Neural cell (in vitro differentiated cells): Measurements from ENCODE around the gene TMTC3. TPM values are rescaled to one million over a fixed set of nuclear protein-coding genes. Genes with fewer than 3 reads are reported as not detected.

Source experiments
- H2AFZ ChIP-seq: fragments of 200-600, 300-800 bp; sonication (generic), shearing (Covaris generic); 2 replicates; pipeline ENCODE4 v1.6.0; 2014; ENCODE audit warnings: low read depth, mild to moderate bottlenecking, antibody characterized with exemption, low read length, moderate library complexity
- H3F3A ChIP-seq: fragments of 200-600 bp; shearing (Covaris generic); 2 replicates; pipeline ENCODE4 v1.6.1; 2016; ENCODE audit warnings: mild to moderate bottlenecking, moderate library complexity, mixed read lengths, antibody characterized with exemption, low read length; ENCODE audit not compliant: insufficient read depth, poor library complexity, severe bottlenecking
- H3K27ac ChIP-seq: fragments of 200-600, 300-800 bp; sonication (generic), shearing (Covaris generic); 2 replicates; pipeline ENCODE4 v1.5.1; 2014; ENCODE audit warnings: mild to moderate bottlenecking, low read length, moderate library complexity
- H3K27me3 ChIP-seq: fragments of 300-800, 200-600 bp; sonication (generic), shearing (Covaris generic); 2 replicates; pipeline ENCODE4 v1.6.0; 2014; ENCODE audit warnings: mild to moderate bottlenecking, low read depth, low read length, moderate library complexity; ENCODE audit not compliant: insufficient read depth
- H3K36me3 ChIP-seq: fragments of 300-800, 200-600 bp; sonication (generic), shearing (Covaris generic); 2 replicates; pipeline ENCODE4 v1.5.1; 2014; ENCODE audit warnings: mild to moderate bottlenecking, antibody characterized with exemption, low read length, moderate library complexity; ENCODE audit not compliant: insufficient read depth
- H3K4me2 ChIP-seq: fragments of 300-800, 200-600 bp; sonication (generic), shearing (Covaris generic); 2 replicates; pipeline ENCODE4 v1.6.0; 2014; ENCODE audit warnings: mild to moderate bottlenecking, low read length
- H3K4me3 ChIP-seq: fragments of 300-800, 200-600 bp; sonication (generic), shearing (Covaris generic); 2 replicates; pipeline ENCODE4 v1.5.1; 2014; ENCODE audit warnings: mild to moderate bottlenecking, low read length, moderate library complexity
- H3K79me2 ChIP-seq: fragments of 200-600 bp; shearing (Covaris generic); replicated peaks from 2 replicates; pipeline ENCODE4 v1.6.0; 2014; ENCODE audit warnings: mild to moderate bottlenecking, low read length, moderate library complexity; ENCODE audit not compliant: insufficient read depth
- H3K9ac ChIP-seq: fragments of 300-800, 200-600 bp; sonication (generic), shearing (Covaris generic); 2 replicates; pipeline ENCODE4 v1.6.1; 2016; ENCODE audit warnings: mild to moderate bottlenecking, low read length, mixed read lengths
- H3K9me2 ChIP-seq: fragments of 200-600 bp; shearing (Covaris generic); 2 replicates; pipeline ENCODE4 v1.6.1; 2016; ENCODE audit warnings: mild to moderate bottlenecking, low read length, mixed read lengths; ENCODE audit not compliant: insufficient read depth
- H3K9me3 ChIP-seq: fragments of 200-600, 300-800 bp; sonication (generic), shearing (Covaris generic); 2 replicates; pipeline ENCODE4 v1.6.1; 2016; ENCODE audit warnings: mild to moderate bottlenecking, mixed run types, low read length, moderate library complexity, mixed read lengths
- H4K20me1 ChIP-seq: fragments of 200-600 bp; shearing (Covaris generic); 2 replicates; pipeline ENCODE4 v1.6.1; 2016; ENCODE audit warnings: mild to moderate bottlenecking, mixed run types; ENCODE audit not compliant: insufficient read depth
- CTCF ChIP-seq: fragments of 450-650 bp; IDR thresholded peaks from 2 replicates; pipeline ENCODE4 v1.5.1; 2014; ENCODE audit warnings: antibody characterized with exemption, mild to moderate bottlenecking, moderate library complexity; ENCODE audit not compliant: poor library complexity, severe bottlenecking
- EP300 ChIP-seq: fragments of 450-650 bp; conservative IDR thresholded peaks from 2 replicates; pipeline ENCODE4 v1.6.1; 2014; ENCODE audit warnings: antibody characterized with exemption, mild to moderate bottlenecking, moderate library complexity; ENCODE audit not compliant: poor library complexity, severe bottlenecking
- EZH2 ChIP-seq: fragments of 200-600, 300-800 bp; shearing (Covaris generic), sonication (generic); IDR thresholded peaks from 2 replicates; pipeline ENCODE4 v1.6.1; 2014; ENCODE audit warnings: antibody characterized with exemption, low read length, borderline replicate concordance, mild to moderate bottlenecking; ENCODE audit not compliant: insufficient read depth, poor library complexity, severe bottlenecking
- MXI1 ChIP-seq: fragments of 450-650 bp; conservative IDR thresholded peaks from 2 replicates; pipeline ENCODE4 v1.6.1; 2014; ENCODE audit warnings: antibody characterized with exemption, mild to moderate bottlenecking; ENCODE audit not compliant: poor library complexity, severe bottlenecking
- POLR2AphosphoS5 ChIP-seq: IDR thresholded peaks from 2 replicates; pipeline ENCODE4 v1.6.1; 2012
- RAD21 ChIP-seq: fragments of 450-650 bp; conservative IDR thresholded peaks from 2 replicates; pipeline ENCODE4 v1.6.1; 2014; ENCODE audit warnings: antibody characterized with exemption, mild to moderate bottlenecking, moderate library complexity
- REST ChIP-seq: IDR thresholded peaks from 2 replicates; pipeline ENCODE4 v1.6.1; 2012; ENCODE audit warnings: borderline replicate concordance
- SMC3 ChIP-seq: fragments of 450-650 bp; conservative IDR thresholded peaks from 2 replicates; pipeline ENCODE4 v1.6.1; 2014; ENCODE audit warnings: antibody characterized with exemption, mild to moderate bottlenecking, moderate library complexity; ENCODE audit not compliant: poor library complexity
- TAF1 ChIP-seq: IDR thresholded peaks from 2 replicates; pipeline ENCODE4 v1.6.1; 2012; ENCODE audit warnings: low read depth
- polyA plus RNA-seq: library from polyadenylated mRNA; depleted of rRNA; stranded (reverse); fragments of >200 nt; gene quantifications from 2 replicates; pipeline ENCODE4 v1.2.3, GENCODE V29; 2014

TMTC3 gene
- polyA plus RNA-seq, 1 donor from 2014 or later: 17.2 TPM

DNA sequence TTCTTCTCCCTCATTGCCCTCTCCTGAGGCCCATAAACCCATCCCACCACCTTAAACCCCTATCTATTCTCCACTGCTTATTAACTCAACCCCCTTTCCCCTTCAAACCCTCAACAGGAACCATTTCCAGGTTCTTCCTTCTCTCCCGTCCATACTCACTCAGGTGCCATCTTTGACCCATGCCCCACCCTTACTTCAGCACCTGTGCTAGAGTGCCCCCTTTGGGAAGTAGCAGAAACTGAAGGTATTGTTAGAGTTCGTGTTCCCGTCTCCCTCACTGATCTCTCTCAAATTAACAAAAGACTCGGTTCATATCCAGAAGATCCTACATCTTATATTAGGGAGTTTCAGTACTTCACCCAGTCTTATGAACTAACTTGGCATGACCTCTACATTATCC, 86.6 kb downstream of the TMTC3 start:
- Histone ChIP-seq H3F3A (no peaks in the 10 kb centered on the region), H3K9me3 (no peaks in the 10 kb centered on the region), H3K27me3 (no peaks in the 10 kb centered on the region), H3K27ac (no peak overlapping the region), H3K9ac (no peak overlapping the region), H3K4me2 (no peak overlapping the region), H3K79me2 (no peaks in the 10 kb centered on the region), H3K4me3 (no peak overlapping the region), H3K9me2 (no peaks in the 10 kb centered on the region), H3K36me3 (no peaks in the 10 kb centered on the region), H4K20me1 (no peaks in the 10 kb centered on the region), H2AFZ (no peak overlapping the region)
- TF ChIP-seq REST (no peak), EZH2 (no peak), RAD21 (no peak), MXI1 (no peak), POLR2AphosphoS5 (no peak), SMC3 (no peak), TAF1 (no peak), CTCF (no peak)

GRCh38 chr12:88230271-88230670, 88.2 kb downstream of the TMTC3 start:
- no peaks in the 10 kb centered on the region for H3F3A ChIP-seq
- no peak overlapping the region for H2AFZ ChIP-seq
- TF ChIP-seq EZH2: no peak
- TF ChIP-seq CTCF: no peak
- TF ChIP-seq POLR2AphosphoS5: no peak
- no peak for TF ChIP-seq MXI1
- no peak for TF ChIP-seq RAD21
- no peak for TF ChIP-seq TAF1
- TF ChIP-seq SMC3: no peak
- no peak for TF ChIP-seq EP300
- no peak for TF ChIP-seq REST
- H3K27ac ChIP-seq: no peak overlapping the region
- H3K79me2 ChIP-seq: no peaks in the 10 kb centered on the region
- no peaks in the 10 kb centered on the region for H3K27me3 ChIP-seq
- H3K4me2 ChIP-seq: no peak overlapping the region
- no peaks in the 10 kb centered on the region for H3K9me3 ChIP-seq
- H4K20me1 ChIP-seq: no peaks in the 10 kb centered on the region
- H3K9ac ChIP-seq: no peak overlapping the region
- no peak overlapping the region for H3K4me3 ChIP-seq
- no peaks in the 10 kb centered on the region for H3K9me2 ChIP-seq
- H3K36me3 ChIP-seq: no peaks in the 10 kb centered on the region
